HEK293 (cell line): Measurements from ENCODE around the gene EVI5.

Experiments used
- BCL11B ChIP-seq: fragments of 450-650 bp; formaldehyde crosslinking; IDR thresholded peaks from 2 replicates; pipeline ENCODE4 v1.5.1; 2016; ENCODE audit warnings: low read depth, missing biosample characterization, missing genetic modification characterization
- HOXA7 ChIP-seq: sonication (generic); formaldehyde crosslinking; IDR thresholded peaks from 2 replicates; pipeline ENCODE4 v1.8.1; 2022; ENCODE audit warnings: missing genetic modification reagents, borderline replicate concordance
- MEIS1 ChIP-seq: sonication (generic); formaldehyde crosslinking; IDR thresholded peaks from 2 replicates; pipeline ENCODE4 v1.8.1; 2022; ENCODE audit warnings: missing genetic modification reagents, mild to moderate bottlenecking, borderline replicate concordance
- MYNN ChIP-seq: fragments of 450-650 bp; formaldehyde crosslinking; IDR thresholded peaks from 2 replicates; pipeline ENCODE4 v1.5.1; 2016; ENCODE audit warnings: missing biosample characterization, missing genetic modification characterization, borderline replicate concordance
- SCRT2 ChIP-seq: fragments of 450-650 bp; formaldehyde crosslinking; IDR thresholded peaks from 2 replicates; pipeline ENCODE4 v1.5.1; 2016; ENCODE audit warnings: missing biosample characterization, missing genetic modification characterization
- SP3 ChIP-seq: fragments of 450-650 bp; formaldehyde crosslinking; IDR thresholded peaks from 2 replicates; pipeline ENCODE4 v1.5.1; 2016; ENCODE audit warnings: missing biosample characterization, missing genetic modification characterization
- TRIM28 ChIP-seq: IDR thresholded peaks from 2 replicates; pipeline ENCODE4 v1.6.1; 2011; ENCODE audit warnings: low read length, control low read depth, borderline replicate concordance
- ZBTB1 ChIP-seq: fragments of 450-650 bp; formaldehyde crosslinking; IDR thresholded peaks from 2 replicates; pipeline ENCODE4 v1.5.1; 2016; ENCODE audit warnings: missing biosample characterization, missing genetic modification characterization
- ZFHX2 ChIP-seq: fragments of 450-650 bp; formaldehyde crosslinking; conservative IDR thresholded peaks from 2 replicates; pipeline ENCODE4 v1.5.1; 2016; ENCODE audit warnings: missing biosample characterization, missing genetic modification characterization
- ZFP41 ChIP-seq: fragments of 450-650 bp; formaldehyde crosslinking; IDR thresholded peaks from 2 replicates; pipeline ENCODE4 v1.5.1; 2016; ENCODE audit warnings: missing biosample characterization, missing genetic modification characterization, borderline replicate concordance
- ZNF112 ChIP-seq: fragments of 450-650 bp; formaldehyde crosslinking; IDR thresholded peaks from 2 replicates; pipeline ENCODE4 v1.5.0; 2017; ENCODE audit warnings: missing biosample characterization, missing genetic modification characterization
- ZNF140 ChIP-seq: fragments of 450-650 bp; formaldehyde crosslinking; IDR thresholded peaks from 2 replicates; pipeline ENCODE4 v1.5.1; 2016; ENCODE audit warnings: missing biosample characterization, missing genetic modification characterization
- ZNF184 ChIP-seq: fragments of 450-650 bp; IDR thresholded peaks from 2 replicates; pipeline ENCODE4 v1.5.1; 2018; ENCODE audit warnings: missing biosample characterization, mild to moderate bottlenecking, missing genetic modification characterization
- ZNF239 ChIP-seq: fragments of 450-650 bp; formaldehyde crosslinking; IDR thresholded peaks from 2 replicates; pipeline ENCODE4 v1.5.1; 2016; ENCODE audit warnings: missing biosample characterization, missing genetic modification characterization
- ZNF266 ChIP-seq: fragments of 450-650 bp; formaldehyde crosslinking; IDR thresholded peaks from 2 replicates; pipeline ENCODE4 v1.5.1; 2016; ENCODE audit warnings: missing biosample characterization, missing genetic modification characterization, low read depth
- ZNF274 ChIP-seq, 2 experiments: fragments of 200-500 bp in 1 of 2; fragments of 450-650 bp in 1 of 2; sonication (Bioruptor generic) in 1 of 2; formaldehyde crosslinking in 1 of 2; IDR thresholded peaks; 2 replicates each; pipeline versions ENCODE4 v1.5.1 to v1.6.1; 2014 to 2016; ENCODE audit warnings: borderline replicate concordance in 1 of 2, inconsistent platforms in 1 of 2, low read length in 1 of 2, missing biosample characterization in 1 of 2, missing genetic modification characterization in 1 of 2
- ZNF335 ChIP-seq: fragments of 450-650 bp; formaldehyde crosslinking; conservative IDR thresholded peaks from 2 replicates; pipeline ENCODE4 v1.5.1; 2016; ENCODE audit warnings: missing biosample characterization, missing genetic modification characterization
- ZNF555 ChIP-seq: fragments of 450-650 bp; formaldehyde crosslinking; conservative IDR thresholded peaks from 2 replicates; pipeline ENCODE4 v1.5.1; 2017; ENCODE audit warnings: missing biosample characterization, mild to moderate bottlenecking, missing genetic modification characterization, inconsistent platforms
- ZNF558 ChIP-seq: fragments of 450-650 bp; formaldehyde crosslinking; IDR thresholded peaks from 2 replicates; pipeline ENCODE4 v1.5.1; 2016; ENCODE audit warnings: missing biosample characterization, missing genetic modification characterization
- ZNF610 ChIP-seq: fragments of 450-650 bp; formaldehyde crosslinking; IDR thresholded peaks from 2 replicates; pipeline ENCODE4 v1.5.1; 2016; ENCODE audit warnings: missing biosample characterization, missing genetic modification characterization, borderline replicate concordance
- ZNF624 ChIP-seq: fragments of 450-650 bp; formaldehyde crosslinking; IDR thresholded peaks from 2 replicates; pipeline ENCODE4 v1.5.1; 2017; ENCODE audit warnings: missing biosample characterization, missing genetic modification characterization
- ZSCAN16 ChIP-seq: fragments of 450-650 bp; formaldehyde crosslinking; IDR thresholded peaks from 2 replicates; pipeline ENCODE4 v1.5.1; 2016; ENCODE audit warnings: missing biosample characterization, missing genetic modification characterization
- ZSCAN23 ChIP-seq: fragments of 450-650 bp; formaldehyde crosslinking; IDR thresholded peaks from 2 replicates; pipeline ENCODE4 v1.5.1; 2016; ENCODE audit warnings: missing biosample characterization, missing genetic modification characterization
- TF ChIP-seq, protein P1 (sequence below): fragments of 450-650 bp; formaldehyde crosslinking; IDR thresholded peaks from 2 replicates; pipeline ENCODE4 v1.5.1; 2016; ENCODE audit warnings: missing biosample characterization, missing genetic modification characterization
- TF ChIP-seq, protein P2 (sequence below): fragments of 450-650 bp; formaldehyde crosslinking; IDR thresholded peaks from 2 replicates; pipeline ENCODE4 v1.5.1; 2016; ENCODE audit warnings: missing biosample characterization, missing genetic modification characterization, borderline replicate concordance
- TF ChIP-seq, protein P3 (sequence below): fragments of 450-650 bp; formaldehyde crosslinking; IDR thresholded peaks from 2 replicates; pipeline ENCODE4 v1.5.1; 2016; ENCODE audit warnings: missing biosample characterization, missing genetic modification characterization
- TF ChIP-seq, protein P4 (sequence below): fragments of 450-650 bp; formaldehyde crosslinking; IDR thresholded peaks from 2 replicates; pipeline ENCODE4 v1.5.1; 2017; ENCODE audit warnings: missing biosample characterization, missing genetic modification characterization
- TF ChIP-seq, protein P5 (sequence below): fragments of 450-650 bp; formaldehyde crosslinking; IDR thresholded peaks from 2 replicates; pipeline ENCODE4 v1.5.1; 2016; ENCODE audit warnings: missing biosample characterization, missing genetic modification characterization
- TF ChIP-seq, protein P6 (sequence below): fragments of 450-650 bp; formaldehyde crosslinking; IDR thresholded peaks from 2 replicates; pipeline ENCODE4 v1.5.1; 2017; ENCODE audit warnings: missing biosample characterization, missing genetic modification characterization

Gene EVI5

DNA sequence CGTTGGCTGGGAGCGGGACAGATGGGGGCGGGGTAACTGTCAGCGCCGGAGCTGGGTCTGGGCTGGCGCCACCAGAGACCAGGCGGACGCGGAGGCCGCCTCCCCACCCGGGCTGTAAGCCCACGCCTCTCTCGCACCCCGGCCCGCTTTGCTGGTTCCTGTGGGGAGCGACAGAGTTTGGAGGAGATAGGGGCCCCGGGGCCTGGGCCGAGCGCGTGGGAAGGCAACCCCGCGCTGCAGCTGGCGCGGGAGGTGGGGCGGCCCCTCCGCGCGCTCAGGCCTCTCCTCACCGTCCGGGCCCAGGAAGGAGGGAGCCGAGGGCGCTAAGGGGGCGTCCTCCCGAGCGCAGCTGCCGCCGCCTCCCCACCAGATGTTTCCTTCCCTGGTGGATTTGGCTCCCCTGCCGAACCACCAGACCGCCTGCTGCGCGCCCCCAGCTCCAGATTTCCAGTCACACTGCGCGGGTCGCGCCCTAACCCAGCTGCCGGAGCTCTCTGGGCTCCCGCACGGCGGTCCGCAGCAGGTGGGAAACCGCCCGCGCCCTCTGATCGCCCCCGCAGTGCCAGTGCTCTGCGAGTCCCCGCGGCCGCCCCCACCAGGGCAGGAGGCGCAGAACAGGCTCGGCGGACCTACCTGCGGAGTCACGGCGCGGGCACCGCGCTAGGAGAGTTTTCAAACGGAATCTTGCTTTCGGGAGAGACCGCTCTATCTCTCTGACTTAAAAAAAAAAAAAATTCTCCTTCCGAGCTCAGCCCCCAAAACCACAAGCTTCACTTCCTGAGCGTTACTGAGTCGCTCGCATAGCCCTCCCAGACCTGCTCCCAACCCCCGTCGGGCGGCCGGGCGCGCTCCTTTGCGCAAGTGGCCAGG, 299.3 kb downstream of the EVI5 start (continued):
- TF ChIP-seq, protein P1, sequence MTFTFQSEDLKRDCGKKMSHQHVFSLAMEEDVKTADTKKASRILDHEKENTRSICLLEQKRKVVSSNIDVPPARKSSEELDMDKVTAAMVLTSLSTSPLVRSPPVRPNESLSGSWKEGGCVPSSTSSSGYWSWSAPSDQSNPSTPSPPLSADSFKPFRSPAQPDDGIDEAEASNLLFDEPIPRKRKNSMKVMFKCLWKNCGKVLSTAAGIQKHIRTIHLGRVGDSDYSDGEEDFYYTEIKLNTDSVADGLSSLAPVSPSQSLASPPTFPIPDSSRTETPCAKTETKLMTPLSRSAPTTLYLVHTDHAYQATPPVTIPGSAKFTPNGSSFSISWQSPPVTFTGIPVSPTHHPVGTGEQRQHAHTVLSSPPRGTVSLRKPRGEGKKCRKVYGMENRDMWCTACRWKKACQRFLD (tag by site-specific recombination): no peak
- TF ChIP-seq HOXA7 (CRISPR knock-in tag) (no peak), SP3 (peak; percentile 50), ZSCAN16 (tag by site-specific recombination) (no peak), ZNF558 (tag by site-specific recombination) (no peak), ZNF624 (tag by site-specific recombination) (no peak), ZNF266 (tag by site-specific recombination) (no peak), ZNF610 (tag by site-specific recombination) (no peak), ZNF140 (tag by site-specific recombination) (no peak), ZSCAN23 (tag by site-specific recombination) (no peak), BCL11B (peak; percentile 82; the same call in 1 of the 2 replicates), MYNN (tag by site-specific recombination) (no peak), TRIM28 (no peak), ZBTB1 (0 out of 2 replicates have a peak, but pooled peaks have one; percentile 78), SCRT2 (tag by site-specific recombination) (peak; percentile 97), ZNF112 (tag by site-specific recombination) (no peak), ZNF274 (IDR thresholded peaks at IDR 0.05; ENCODE audit: low read length) (no peak), ZNF274 (tag by site-specific recombination; IDR thresholded peaks at IDR 0.05; ENCODE audit: borderline replicate concordance) (no peak), ZNF335 (tag by site-specific recombination) (peak; percentile 72), ZNF184 (tag by site-specific recombination) (no peak), ZNF555 (no peak), ZNF239 (tag by site-specific recombination) (no peak), MEIS1 (CRISPR knock-in tag) (no peak), ZFHX2 (tag by site-specific recombination) (peak; percentile 98), ZFP41 (tag by site-specific recombination) (no peak)
- TF ChIP-seq, protein P2, sequence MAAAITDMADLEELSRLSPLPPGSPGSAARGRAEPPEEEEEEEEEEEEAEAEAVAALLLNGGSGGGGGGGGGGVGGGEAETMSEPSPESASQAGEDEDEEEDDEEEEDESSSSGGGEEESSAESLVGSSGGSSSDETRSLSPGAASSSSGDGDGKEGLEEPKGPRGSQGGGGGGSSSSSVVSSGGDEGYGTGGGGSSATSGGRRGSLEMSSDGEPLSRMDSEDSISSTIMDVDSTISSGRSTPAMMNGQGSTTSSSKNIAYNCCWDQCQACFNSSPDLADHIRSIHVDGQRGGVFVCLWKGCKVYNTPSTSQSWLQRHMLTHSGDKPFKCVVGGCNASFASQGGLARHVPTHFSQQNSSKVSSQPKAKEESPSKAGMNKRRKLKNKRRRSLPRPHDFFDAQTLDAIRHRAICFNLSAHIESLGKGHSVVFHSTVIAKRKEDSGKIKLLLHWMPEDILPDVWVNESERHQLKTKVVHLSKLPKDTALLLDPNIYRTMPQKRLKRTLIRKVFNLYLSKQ (tag by site-specific recombination): 0 out of 2 replicates have a peak, but pooled peaks have one; percentile 26
- TF ChIP-seq, protein P3, sequence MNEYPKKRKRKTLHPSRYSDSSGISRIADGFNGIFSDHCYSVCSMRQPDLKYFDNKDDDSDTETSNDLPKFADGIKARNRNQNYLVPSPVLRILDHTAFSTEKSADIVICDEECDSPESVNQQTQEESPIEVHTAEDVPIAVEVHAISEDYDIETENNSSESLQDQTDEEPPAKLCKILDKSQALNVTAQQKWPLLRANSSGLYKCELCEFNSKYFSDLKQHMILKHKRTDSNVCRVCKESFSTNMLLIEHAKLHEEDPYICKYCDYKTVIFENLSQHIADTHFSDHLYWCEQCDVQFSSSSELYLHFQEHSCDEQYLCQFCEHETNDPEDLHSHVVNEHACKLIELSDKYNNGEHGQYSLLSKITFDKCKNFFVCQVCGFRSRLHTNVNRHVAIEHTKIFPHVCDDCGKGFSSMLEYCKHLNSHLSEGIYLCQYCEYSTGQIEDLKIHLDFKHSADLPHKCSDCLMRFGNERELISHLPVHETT (tag by site-specific recombination): no peak
- TF ChIP-seq, protein P4, sequence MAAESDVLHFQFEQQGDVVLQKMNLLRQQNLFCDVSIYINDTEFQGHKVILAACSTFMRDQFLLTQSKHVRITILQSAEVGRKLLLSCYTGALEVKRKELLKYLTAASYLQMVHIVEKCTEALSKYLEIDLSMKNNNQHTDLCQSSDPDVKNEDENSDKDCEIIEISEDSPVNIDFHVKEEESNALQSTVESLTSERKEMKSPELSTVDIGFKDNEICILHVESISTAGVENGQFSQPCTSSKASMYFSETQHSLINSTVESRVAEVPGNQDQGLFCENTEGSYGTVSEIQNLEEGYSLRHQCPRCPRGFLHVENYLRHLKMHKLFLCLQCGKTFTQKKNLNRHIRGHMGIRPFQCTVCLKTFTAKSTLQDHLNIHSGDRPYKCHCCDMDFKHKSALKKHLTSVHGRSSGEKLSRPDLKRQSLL (tag by site-specific recombination): no peak; the same call in none of the 2 replicates
- TF ChIP-seq, protein P5, sequence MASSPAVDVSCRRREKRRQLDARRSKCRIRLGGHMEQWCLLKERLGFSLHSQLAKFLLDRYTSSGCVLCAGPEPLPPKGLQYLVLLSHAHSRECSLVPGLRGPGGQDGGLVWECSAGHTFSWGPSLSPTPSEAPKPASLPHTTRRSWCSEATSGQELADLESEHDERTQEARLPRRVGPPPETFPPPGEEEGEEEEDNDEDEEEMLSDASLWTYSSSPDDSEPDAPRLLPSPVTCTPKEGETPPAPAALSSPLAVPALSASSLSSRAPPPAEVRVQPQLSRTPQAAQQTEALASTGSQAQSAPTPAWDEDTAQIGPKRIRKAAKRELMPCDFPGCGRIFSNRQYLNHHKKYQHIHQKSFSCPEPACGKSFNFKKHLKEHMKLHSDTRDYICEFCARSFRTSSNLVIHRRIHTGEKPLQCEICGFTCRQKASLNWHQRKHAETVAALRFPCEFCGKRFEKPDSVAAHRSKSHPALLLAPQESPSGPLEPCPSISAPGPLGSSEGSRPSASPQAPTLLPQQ (tag by site-specific recombination): peak; percentile 86
- TF ChIP-seq, protein P6, sequence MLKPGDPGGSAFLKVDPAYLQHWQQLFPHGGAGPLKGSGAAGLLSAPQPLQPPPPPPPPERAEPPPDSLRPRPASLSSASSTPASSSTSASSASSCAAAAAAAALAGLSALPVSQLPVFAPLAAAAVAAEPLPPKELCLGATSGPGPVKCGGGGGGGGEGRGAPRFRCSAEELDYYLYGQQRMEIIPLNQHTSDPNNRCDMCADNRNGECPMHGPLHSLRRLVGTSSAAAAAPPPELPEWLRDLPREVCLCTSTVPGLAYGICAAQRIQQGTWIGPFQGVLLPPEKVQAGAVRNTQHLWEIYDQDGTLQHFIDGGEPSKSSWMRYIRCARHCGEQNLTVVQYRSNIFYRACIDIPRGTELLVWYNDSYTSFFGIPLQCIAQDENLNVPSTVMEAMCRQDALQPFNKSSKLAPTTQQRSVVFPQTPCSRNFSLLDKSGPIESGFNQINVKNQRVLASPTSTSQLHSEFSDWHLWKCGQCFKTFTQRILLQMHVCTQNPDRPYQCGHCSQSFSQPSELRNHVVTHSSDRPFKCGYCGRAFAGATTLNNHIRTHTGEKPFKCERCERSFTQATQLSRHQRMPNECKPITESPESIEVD (tag by site-specific recombination): no peak
